Muscle of leg (tissue), 11 donors: ENCODE data around the gene RNU7-1. TPM values are rescaled to one million over a fixed set of nuclear protein-coding genes. Genes with fewer than 3 reads are reported as not detected.

Source experiments
- DNase-seq: peaks from one replicate; pipeline ENCODE4 v3.0.0; 2013
- H3K27ac ChIP-seq: one replicate; pipeline ENCODE4 v1.5.1; 2013; ENCODE audit warnings: mild to moderate bottlenecking, low read length, control low read depth
- H3K27me3 ChIP-seq: one replicate; pipeline ENCODE4 v1.6.1; 2013; ENCODE audit warnings: low read length; ENCODE audit not compliant: control insufficient read depth, insufficient read depth
- H3K36me3 ChIP-seq: one replicate; pipeline ENCODE4 v1.6.1; 2013; ENCODE audit warnings: low read length; ENCODE audit not compliant: control insufficient read depth, insufficient read depth
- H3K4me1 ChIP-seq: one replicate; pipeline ENCODE4 v1.6.1; 2013; ENCODE audit warnings: low read length; ENCODE audit not compliant: control insufficient read depth, insufficient read depth
- H3K4me3 ChIP-seq: one replicate; pipeline ENCODE4 v1.5.1; 2013; ENCODE audit warnings: low read length, control low read depth
- H3K9me3 ChIP-seq: replicated peaks from 2 replicates; pipeline ENCODE4 v1.6.1; 2013; ENCODE audit warnings: low read depth, low read length; ENCODE audit not compliant: control insufficient read depth
- whole genome bisulfite sequencing: methylation state at CpG from one replicate; pipeline ENCODE4 v1.1.5; 2013; ENCODE audit warnings: missing lambda C conversion rate; ENCODE audit not compliant: insufficient coverage; 5-methylcytosine and 5-hydroxymethylcytosine counted together
- polyA plus RNA-seq, 8 donors: library from polyadenylated mRNA; unstranded; fragments of 120-200 nt; gene quantifications; one replicate each; pipeline versions ENCODE4 v1.2.1 to v1.2.3, GENCODE V29; 2013; ENCODE audit warnings: inconsistent platforms in 1 of 8, low replicate concordance in 1 of 8; ENCODE audit not compliant: insufficient read length in 8 of 8, insufficient read depth in 1 of 8
- total RNA-seq: library from RNA; stranded (reverse); fragments of 120-200 nt; gene quantifications from one replicate; pipeline ENCODE4 v1.2.4, GENCODE V29; 2013

Gene RNU7-1
- total and polyA plus RNA-seq, 9 donors = not detected

DNA sequence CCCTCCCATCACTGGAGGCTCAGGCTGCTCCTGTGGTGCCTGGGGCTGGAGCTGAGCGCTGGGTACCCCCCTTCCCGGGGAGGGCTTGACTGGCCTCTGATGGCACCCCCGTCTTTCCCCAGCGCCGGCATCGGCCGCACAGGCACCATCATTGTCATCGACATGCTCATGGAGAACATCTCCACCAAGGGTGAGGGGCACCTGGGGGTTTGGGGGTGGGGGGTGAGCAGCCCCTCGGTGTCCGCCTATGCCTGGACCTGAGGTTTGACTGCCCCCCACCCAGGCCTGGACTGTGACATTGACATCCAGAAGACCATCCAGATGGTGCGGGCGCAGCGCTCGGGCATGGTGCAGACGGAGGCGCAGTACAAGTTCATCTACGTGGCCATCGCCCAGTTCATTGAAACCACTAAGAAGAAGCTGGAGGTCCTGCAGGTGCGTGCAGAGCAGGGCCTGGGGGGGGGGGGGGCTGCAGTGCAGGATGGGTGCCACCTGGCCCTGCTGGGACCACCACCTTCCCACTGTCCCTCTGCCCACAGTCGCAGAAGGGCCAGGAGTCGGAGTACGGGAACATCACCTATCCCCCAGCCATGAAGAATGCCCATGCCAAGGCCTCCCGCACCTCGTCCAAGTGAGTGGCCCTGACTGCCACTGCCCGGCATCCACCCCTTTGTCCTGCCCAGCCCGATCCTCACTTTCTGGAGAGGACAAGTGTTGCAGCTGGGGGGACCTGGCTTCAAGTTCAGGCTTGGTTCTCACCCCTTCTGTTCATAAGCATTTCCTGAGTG lies 16.4 kb downstream of the RNU7-1 start:
- Histone ChIP-seq H3K36me3 (peaks cover 8% of the 10 kb centered on the region), H3K9me3 (no peaks in the 10 kb centered on the region), H3K27me3 (no peaks in the 10 kb centered on the region), H3K4me3 (no peak overlapping the region), H3K4me1 (peaks cover 58% of the 10 kb centered on the region), H3K27ac (peak overlapping the region; percentile 81)
- 86% methylated on average over 17 of the region's 26 CpGs for WGBS
- no peak for DNase-seq

DNA sequence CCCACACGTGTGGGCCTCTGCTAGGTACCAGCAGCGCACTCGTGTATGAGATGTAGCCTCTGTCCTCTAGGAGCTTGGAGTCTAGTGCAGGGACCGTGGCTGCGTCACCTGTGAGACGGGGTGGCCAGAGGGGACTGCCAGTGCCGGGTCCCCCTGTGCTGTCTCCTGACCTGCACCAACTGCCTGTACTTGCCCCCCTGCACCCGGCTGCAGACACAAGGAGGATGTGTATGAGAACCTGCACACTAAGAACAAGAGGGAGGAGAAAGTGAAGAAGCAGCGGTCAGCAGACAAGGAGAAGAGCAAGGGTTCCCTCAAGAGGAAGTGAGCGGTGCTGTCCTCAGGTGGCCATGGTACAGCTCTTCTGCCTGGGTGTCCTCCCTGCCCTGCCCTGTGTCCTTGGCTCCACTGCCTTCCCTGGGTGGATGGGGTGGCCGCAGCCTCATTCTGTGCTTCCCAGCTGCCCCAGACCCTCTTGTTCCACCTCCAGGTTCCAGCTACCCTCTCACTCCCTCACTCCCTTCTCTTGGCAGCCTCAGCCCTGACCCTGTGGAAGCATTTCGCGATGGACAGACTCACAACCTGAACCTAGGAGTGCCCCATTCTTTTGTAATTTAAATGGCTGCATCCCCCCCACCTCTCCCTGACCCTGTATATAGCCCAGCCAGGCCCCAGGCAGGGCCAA lies 17.1 kb downstream of the RNU7-1 start:
- H3K27ac ChIP-seq = peak overlapping the region; percentile 42
- peaks cover 15% of the 10 kb centered on the region for H3K36me3 ChIP-seq
- H3K27me3 ChIP-seq = no peaks in the 10 kb centered on the region
- H3K4me3 ChIP-seq = no peak overlapping the region
- WGBS = 58% methylated on average over 9 of the region's 13 CpGs
- peaks cover 62% of the 10 kb centered on the region for H3K4me1 ChIP-seq
- H3K9me3 ChIP-seq = no peaks in the 10 kb centered on the region
- peak; percentile 71 for DNase-seq

DNA sequence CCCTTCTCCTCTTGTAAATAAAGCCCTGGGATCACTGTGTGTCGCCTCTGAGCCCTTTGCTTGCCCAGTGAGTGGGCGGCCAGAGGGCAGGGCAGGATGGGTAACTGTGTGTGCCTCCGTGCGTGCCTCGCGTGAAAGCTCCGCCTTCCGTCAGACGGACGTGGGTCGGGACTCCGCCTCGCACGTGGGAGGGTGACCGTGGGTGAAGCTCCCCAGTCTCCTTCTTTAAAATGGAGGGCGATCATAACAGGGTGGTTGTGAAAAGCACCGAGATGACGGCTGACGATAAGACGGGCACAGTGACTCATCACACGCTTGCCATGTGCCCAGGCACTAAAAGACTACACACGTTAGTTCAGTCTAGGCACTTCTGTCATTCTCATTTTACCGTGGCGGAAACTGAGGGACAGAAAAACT lies 17.7 kb downstream of the RNU7-1 start:
- no peak for DNase-seq
- no peaks in the 10 kb centered on the region for H3K9me3 ChIP-seq
- no peak overlapping the region for H3K4me3 ChIP-seq
- no peaks in the 10 kb centered on the region for H3K27me3 ChIP-seq
- H3K4me1 ChIP-seq = peaks cover 61% of the 10 kb centered on the region
- 59% methylated on average over 19 of the region's 24 CpGs for WGBS
- peak overlapping the region; percentile 67 for H3K27ac ChIP-seq
- peaks cover 20% of the 10 kb centered on the region for H3K36me3 ChIP-seq

DNA sequence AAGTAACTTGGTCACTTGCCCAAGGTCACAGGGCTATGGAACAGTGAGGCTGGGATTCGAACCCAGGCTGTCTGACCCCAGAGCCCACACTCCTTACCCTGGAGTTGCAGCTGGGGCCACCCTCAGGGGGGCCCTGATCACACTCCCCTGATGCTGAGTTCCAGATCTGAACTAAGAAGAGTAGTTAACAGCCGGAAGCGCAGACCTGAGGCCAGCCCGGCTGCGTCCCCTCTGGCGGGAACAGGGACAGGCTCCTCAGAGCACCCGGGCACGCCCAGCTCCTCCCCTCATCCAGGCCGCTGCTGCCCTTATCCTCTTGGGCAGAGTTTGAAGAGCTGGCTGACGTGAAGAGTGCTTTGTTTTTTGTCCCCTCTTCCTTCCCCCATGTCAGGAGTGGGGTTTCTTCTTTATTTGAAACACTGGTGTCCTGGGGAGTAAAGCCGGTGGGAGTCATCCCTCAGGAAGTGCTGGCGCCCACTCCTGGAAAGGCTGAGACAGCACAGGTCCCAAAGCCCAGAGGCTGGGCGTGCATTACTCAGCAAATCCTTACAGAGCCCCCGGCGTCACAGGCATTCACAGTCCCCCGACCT lies 18.2 kb downstream of the RNU7-1 start:
- DNase-seq = peak; percentile 81
- no peak overlapping the region for H3K4me3 ChIP-seq
- peaks cover 25% of the 10 kb centered on the region for H3K36me3 ChIP-seq
- peak overlapping the region; percentile 67 for H3K27ac ChIP-seq
- H3K4me1 ChIP-seq = peaks cover 59% of the 10 kb centered on the region
- no peaks in the 10 kb centered on the region for H3K27me3 ChIP-seq
- WGBS = 2% methylated on average over 12 of the region's 16 CpGs
- no peaks in the 10 kb centered on the region for H3K9me3 ChIP-seq

DNA sequence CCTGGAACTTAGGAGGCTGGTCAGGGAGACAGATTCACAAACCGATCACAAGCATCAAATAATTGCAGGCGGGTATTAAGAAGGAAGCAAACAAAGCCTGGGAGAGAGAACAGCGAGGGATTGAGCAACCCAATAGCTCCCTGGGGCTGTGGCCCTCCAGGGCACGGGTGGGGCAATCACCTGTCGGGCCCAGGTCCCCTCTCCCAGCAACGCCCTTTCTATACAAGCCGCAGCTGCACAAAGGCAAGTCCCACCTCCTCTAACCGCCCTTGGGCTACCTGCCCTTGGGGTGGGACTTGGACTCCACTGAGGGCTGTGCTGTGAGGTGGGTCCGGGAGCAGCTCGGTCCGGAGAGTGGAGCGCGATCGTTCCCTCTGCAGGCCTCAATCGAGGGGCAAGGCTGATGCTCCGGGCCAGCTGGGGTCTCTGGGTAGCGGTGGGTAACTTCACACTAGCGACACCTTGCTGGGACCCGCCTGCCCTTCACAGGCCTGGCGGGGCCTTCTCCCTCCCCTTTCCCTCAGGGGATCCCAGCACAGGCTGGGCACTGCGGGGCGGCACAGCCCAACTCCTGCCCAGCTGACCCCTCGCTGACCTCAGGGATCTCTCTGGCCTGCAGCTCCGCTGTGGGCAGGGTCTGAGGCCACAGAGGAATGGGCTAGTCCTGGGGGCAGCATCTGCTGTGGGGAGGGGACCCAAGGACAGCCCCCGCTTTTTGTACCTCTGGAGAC lies 18.8 kb downstream of the RNU7-1 start:
- Histone ChIP-seq H3K27me3 (no peaks in the 10 kb centered on the region), H3K4me3 (no peak overlapping the region), H3K4me1 (peaks cover 59% of the 10 kb centered on the region), H3K36me3 (peaks cover 32% of the 10 kb centered on the region), H3K9me3 (no peaks in the 10 kb centered on the region), H3K27ac (no peak overlapping the region)
- 49% methylated on average over 18 of the region's 25 CpGs for WGBS
- no peak for DNase-seq

DNA sequence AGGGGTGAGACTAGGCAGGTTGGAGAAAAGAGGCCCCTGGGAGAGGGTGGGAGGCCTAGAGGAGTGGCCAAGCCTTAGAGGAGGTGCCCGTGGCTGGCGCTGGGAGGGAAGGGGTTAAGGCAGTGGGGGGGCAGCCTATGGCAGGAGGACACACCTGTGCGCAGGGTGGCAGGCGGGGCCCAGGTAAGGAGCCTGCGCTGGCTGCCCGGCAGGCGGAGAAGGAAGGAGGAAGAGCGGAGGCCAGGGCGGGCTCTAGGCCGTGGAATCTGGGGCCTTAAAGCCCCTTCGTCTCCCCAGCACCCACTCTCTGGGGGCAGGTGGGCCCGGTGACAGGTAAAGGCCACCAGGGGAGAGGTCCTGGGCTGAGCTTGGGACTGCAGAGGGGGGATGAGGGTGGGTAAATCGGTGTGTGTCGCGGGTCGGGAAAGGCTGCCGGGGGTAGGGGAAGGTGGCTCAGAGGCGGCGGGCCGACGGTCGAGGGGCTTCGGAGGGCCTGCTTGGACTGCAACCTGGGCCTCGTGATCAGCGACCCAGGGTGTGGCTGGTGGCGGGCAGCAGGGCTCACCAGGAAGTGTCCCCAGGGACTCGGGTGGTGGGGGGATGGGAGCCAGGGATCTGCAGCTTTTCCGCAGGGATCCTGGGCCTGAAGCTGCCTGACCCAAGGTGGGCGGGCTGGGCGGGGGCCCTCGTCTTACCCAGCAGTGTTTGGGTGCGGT lies 19.6 kb downstream of the RNU7-1 start:
- WGBS = 63% methylated on average over 23 of the region's 32 CpGs
- Histone ChIP-seq H3K36me3 (peaks cover 39% of the 10 kb centered on the region), H3K4me3 (no peak overlapping the region), H3K4me1 (peaks cover 54% of the 10 kb centered on the region), H3K27ac (no peak overlapping the region), H3K27me3 (no peaks in the 10 kb centered on the region), H3K9me3 (no peaks in the 10 kb centered on the region)
- no peak for DNase-seq

DNA sequence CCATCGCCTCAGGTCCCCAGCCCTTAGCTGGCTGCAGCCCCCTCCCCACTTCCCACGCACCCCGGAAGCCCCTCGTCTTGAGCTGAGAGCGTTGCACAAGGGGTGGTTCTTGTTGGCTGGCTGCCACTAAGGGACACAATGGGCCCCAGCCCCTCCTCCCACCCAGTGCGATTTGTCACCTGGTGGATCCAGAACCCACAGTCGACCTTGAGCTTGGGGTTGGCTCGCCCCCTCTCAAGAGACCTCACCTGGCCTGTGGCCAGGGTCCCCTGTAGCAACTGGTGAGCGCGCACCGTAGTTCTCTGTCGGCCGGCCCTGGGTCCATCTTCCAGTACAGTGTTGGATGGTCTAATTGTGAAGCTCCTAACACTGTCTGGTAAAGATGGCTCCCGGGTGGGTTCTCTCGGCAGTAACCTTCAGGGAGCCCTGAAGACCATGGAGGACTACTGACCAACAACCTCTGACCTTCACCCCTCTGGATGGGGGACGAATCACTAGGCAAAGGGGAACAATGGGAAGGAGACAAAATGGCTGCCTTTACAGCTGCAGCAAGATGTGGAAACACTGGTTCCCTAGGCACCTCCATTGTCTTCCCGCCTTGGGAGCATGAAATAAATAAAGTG lies 20.3 kb downstream of the RNU7-1 start:
- no peaks in the 10 kb centered on the region for H3K27me3 ChIP-seq
- H3K27ac ChIP-seq = no peak overlapping the region
- DNase-seq = peak; percentile 22
- no peak overlapping the region for H3K4me3 ChIP-seq
- peaks cover 46% of the 10 kb centered on the region for H3K36me3 ChIP-seq
- WGBS = 80% methylated on average over 8 of the region's 17 CpGs
- peaks cover 48% of the 10 kb centered on the region for H3K4me1 ChIP-seq
- no peaks in the 10 kb centered on the region for H3K9me3 ChIP-seq

DNA sequence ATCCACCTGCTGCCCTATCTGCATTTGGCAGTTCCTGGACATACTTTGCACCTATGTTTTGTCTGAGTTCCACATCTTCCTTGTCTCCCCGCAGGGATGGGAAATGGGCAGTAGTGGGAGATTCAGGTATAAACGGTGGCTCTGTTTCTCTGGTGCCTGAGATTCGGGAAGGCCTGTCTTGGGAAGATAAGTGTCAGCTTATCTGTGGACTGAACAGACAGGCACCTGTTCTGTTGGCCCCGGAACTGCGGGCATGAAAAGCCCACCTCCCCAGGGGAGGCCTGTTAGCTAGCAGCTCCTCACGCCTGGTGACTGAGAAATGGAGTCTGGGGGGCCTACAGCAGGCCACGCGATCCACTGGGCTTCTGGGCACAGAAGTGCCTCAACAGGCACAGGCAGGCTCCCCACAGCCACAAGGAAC lies 21.0 kb downstream of the RNU7-1 start:
- H3K4me3 ChIP-seq = no peak overlapping the region
- H3K27me3 ChIP-seq = no peaks in the 10 kb centered on the region
- 67% methylated on average over 3 of the region's 8 CpGs for WGBS
- peaks cover 51% of the 10 kb centered on the region for H3K36me3 ChIP-seq
- no peak for DNase-seq
- H3K4me1 ChIP-seq = peaks cover 46% of the 10 kb centered on the region
- no peaks in the 10 kb centered on the region for H3K9me3 ChIP-seq
- peak overlapping the region; percentile 79 for H3K27ac ChIP-seq

DNA sequence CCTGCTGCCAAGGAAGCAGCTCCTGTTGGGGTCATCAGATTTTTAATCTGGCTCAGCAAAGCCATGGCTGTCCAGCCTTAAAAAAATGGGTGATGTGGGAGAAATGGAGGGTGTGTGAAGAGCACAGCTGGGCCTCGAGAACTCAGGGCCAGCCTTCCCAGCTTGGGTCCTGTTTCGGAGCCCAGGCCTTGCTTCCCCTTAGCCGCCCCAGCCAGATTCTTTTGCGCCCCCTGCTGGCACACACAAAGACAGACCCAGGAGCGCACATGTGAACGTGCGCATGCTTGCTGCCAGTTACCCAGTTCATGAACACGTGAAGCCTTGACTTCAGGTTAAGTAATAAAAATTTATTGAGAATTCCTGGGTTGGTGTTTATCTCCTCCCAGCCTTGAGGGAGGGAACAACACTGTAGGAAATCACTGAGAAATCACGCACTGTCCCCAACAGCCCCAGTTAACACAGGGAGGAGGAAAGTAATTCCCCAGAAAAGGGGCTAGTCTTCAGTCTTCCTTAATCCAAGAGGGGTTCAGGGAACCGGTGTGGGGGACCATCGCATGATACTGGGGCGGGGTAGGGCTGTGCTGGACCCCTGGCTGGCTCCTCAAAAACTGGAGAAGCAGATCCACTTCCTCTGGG lies 21.5 kb downstream of the RNU7-1 start:
- Histone ChIP-seq H3K9me3 (no peaks in the 10 kb centered on the region), H3K4me3 (no peak overlapping the region), H3K27ac (peak overlapping the region; percentile 79), H3K27me3 (no peaks in the 10 kb centered on the region), H3K36me3 (peaks cover 51% of the 10 kb centered on the region), H3K4me1 (peaks cover 44% of the 10 kb centered on the region)
- peak; percentile 94 for DNase-seq
- WGBS = 10% methylated on average over 2 of the region's 12 CpGs
